MCF 10A (cell line): ENCODE data around the gene RGCC. TPM values are rescaled to one million over a fixed set of nuclear protein-coding genes. Genes with fewer than 3 reads are reported as not detected.

ENCODE experiments used
- BruUV-seq: library from RNA; stranded (reverse); fragments of 400-500 nt; replicated peaks from 2 replicates; lab custom pipeline; 2021; lab: Mats Ljungman, UMichigan
- CTCF ChIA-PET: fragments of 300-600 bp; sonication (Branson Sonifier 250); formaldehyde crosslinking; extraction: SDS; loops from one replicate; lab custom pipeline; 2021; ENCODE audit warnings: antibody characterized with exemption, inconsistent platforms; lab: Yijun Ruan, JAX
- POLR2A ChIA-PET: fragments of 300-600, 350-650 bp; sonication (Branson Sonifier 250); formaldehyde crosslinking; extraction: SDS; loops from one replicate; lab custom pipeline; 2020; ENCODE audit warnings: antibody characterized with exemption, inconsistent platforms; lab: Yijun Ruan, JAX
- DNase-seq: peaks from one replicate; pipeline ENCODE4 v3.0.0-alpha.2; 2018; ENCODE audit not compliant: unreplicated experiment
- H3K27ac Mint-ChIP-seq: one replicate; pipeline ENCODE4 v1.8.0; 2022; ENCODE audit warnings: mild to moderate bottlenecking, low read depth, mixed read lengths; ENCODE audit not compliant: unreplicated experiment
- H3K27me3 Mint-ChIP-seq: one replicate; pipeline ENCODE4 v1.8.0; 2022; ENCODE audit warnings: mixed read lengths; ENCODE audit not compliant: insufficient read depth, unreplicated experiment
- H3K36me3 Mint-ChIP-seq: one replicate; pipeline ENCODE4 v1.8.0; 2022; ENCODE audit warnings: mild to moderate bottlenecking, moderate library complexity, mixed read lengths; ENCODE audit not compliant: insufficient read depth, unreplicated experiment
- H3K4me1 Mint-ChIP-seq: one replicate; pipeline ENCODE4 v1.8.0; 2022; ENCODE audit warnings: mixed read lengths; ENCODE audit not compliant: insufficient read depth, unreplicated experiment
- H3K4me3 Mint-ChIP-seq: one replicate; pipeline ENCODE4 v1.8.0; 2022; ENCODE audit warnings: mild to moderate bottlenecking, moderate library complexity, mixed read lengths; ENCODE audit not compliant: unreplicated experiment
- H3K9me3 Mint-ChIP-seq: one replicate; pipeline ENCODE4 v1.8.0; 2022; ENCODE audit warnings: mixed read lengths; ENCODE audit not compliant: unreplicated experiment
- intact Hi-C: fragments of 100-400 bp; cut with micrococcal nuclease; formaldehyde crosslinking; loops from 2 replicates; pipeline ENCODE4 v1.14.1; 2022
- total RNA-seq: library from RNA; stranded (reverse); gene quantifications from 2 replicates; pipeline ENCODE4 v1.2.3, GENCODE V29; 2022
- TF ChIP-seq, protein P1 (sequence below): fragments of 200-600 bp; IDR thresholded peaks from one replicate; pipeline ENCODE4 v1.8.0; 2022; ENCODE audit warnings: antibody characterized with exemption, mild to moderate bottlenecking; ENCODE audit not compliant: unreplicated experiment

Gene RGCC
- total RNA-seq, 1 experiment from 2014 or later = 3.7 TPM

GRCh38 chr13:41490371-41491015, 33.1 kb downstream of the RGCC start:
- Mint-ChIP-seq H3K4me3 (no peak overlapping the region), H3K4me1 (peaks cover 7% of the 10 kb centered on the region), H3K36me3 (no peaks in the 10 kb centered on the region), H3K9me3 (no peaks in the 10 kb centered on the region), H3K27me3 (no peaks in the 10 kb centered on the region), H3K27ac (no peak overlapping the region)
- no TSS peak for BruUV-seq
- TF ChIP-seq, protein P1, sequence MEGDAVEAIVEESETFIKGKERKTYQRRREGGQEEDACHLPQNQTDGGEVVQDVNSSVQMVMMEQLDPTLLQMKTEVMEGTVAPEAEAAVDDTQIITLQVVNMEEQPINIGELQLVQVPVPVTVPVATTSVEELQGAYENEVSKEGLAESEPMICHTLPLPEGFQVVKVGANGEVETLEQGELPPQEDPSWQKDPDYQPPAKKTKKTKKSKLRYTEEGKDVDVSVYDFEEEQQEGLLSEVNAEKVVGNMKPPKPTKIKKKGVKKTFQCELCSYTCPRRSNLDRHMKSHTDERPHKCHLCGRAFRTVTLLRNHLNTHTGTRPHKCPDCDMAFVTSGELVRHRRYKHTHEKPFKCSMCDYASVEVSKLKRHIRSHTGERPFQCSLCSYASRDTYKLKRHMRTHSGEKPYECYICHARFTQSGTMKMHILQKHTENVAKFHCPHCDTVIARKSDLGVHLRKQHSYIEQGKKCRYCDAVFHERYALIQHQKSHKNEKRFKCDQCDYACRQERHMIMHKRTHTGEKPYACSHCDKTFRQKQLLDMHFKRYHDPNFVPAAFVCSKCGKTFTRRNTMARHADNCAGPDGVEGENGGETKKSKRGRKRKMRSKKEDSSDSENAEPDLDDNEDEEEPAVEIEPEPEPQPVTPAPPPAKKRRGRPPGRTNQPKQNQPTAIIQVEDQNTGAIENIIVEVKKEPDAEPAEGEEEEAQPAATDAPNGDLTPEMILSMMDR = no peak
- no peak for DNase-seq
- CTCF ChIA-PET = no interaction called here
- intact Hi-C loops = no loop called here
- POLR2A ChIA-PET = interaction anchor here (0.5 to 0.9 kb wide), 2 partner anchors 11 to 434 kb away, joined by 3 read pairs; no protein-coding TSS in a partner anchor

DNA sequence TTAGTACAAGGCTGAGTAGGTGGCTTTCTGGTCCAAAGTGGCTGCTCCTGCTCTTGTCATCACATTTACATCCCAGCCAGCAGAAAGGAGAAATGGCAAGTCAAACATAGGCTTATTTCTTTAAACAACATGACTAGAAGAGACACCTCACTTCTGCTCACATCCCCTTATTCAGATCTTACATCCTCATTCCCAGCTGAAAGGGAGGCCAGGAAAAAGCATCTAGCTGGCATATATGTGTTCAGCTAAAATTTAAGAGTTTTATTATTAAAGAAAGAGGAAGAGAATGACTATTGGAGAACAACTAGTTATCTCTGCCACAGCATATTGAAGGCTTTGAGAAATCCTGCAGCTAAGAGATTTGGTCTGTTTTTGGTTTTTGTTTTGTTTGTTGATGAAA, 34.1 kb downstream of the RGCC start:
- H3K4me3 Mint-ChIP-seq = no peak overlapping the region
- DNase-seq = no peak
- H3K36me3 Mint-ChIP-seq = no peaks in the 10 kb centered on the region
- BruUV-seq = no TSS peak
- intact Hi-C loops = no loop called here
- ChIA-PET CTCF (no interaction called here), POLR2A (no interaction called here)
- H3K27me3 Mint-ChIP-seq = no peaks in the 10 kb centered on the region
- H3K9me3 Mint-ChIP-seq = no peaks in the 10 kb centered on the region
- peaks cover 7% of the 10 kb centered on the region for H3K4me1 Mint-ChIP-seq
- TF ChIP-seq, protein P1 = no peak
- H3K27ac Mint-ChIP-seq = no peak overlapping the region

- intact Hi-C loops = no loop called here
- Mint-ChIP-seq H3K4me3 (no peak overlapping the region), H3K27me3 (no peaks in the 10 kb centered on the region), H3K9me3 (no peaks in the 10 kb centered on the region), H3K27ac (no peak overlapping the region), H3K4me1 (peaks cover 7% of the 10 kb centered on the region), H3K36me3 (no peaks in the 10 kb centered on the region)
- DNase-seq = no peak
- ChIA-PET CTCF (interaction anchor here (0.6 kb wide), 2 partner anchors 344 to 497 kb away, joined by 4 read pairs; no protein-coding TSS in a partner anchor), POLR2A (interaction anchor here (0.6 kb wide), 1 partner anchor 601 kb away, joined by 3 read pairs; no protein-coding TSS in a partner anchor)
- no TSS peak for BruUV-seq
- TF ChIP-seq, protein P1 = no peak
These were observed 35.3 kb downstream of the RGCC start for GRCh38 chr13:41492432-41493260.

DNA sequence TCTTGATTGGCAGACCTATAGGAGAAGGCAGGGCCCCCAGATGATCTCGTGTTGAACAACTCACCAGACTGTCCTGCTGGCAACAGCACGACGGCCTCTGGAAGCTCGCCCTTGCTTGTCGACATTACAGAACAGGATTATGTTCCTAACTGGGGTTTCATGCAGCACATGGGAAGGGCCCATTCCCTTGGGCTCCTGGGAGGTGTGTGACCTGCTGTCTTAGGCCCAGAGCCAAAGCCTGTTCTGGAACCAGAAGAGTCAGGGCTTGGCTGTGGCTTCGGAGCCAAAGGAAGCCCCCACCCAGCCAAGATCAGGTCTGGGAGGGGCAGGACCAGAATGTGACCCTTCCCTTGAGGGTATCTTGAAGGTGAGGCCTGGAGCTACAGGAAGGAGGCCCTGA, 36.9 kb downstream of the RGCC start:
- H3K36me3 Mint-ChIP-seq = no peaks in the 10 kb centered on the region
- CTCF ChIA-PET = no interaction called here
- peaks cover 9% of the 10 kb centered on the region for H3K4me1 Mint-ChIP-seq
- TF ChIP-seq, protein P1 = no peak
- POLR2A ChIA-PET = interaction anchor here (0.5 kb wide), 1 partner anchor 672 kb away, joined by 3 read pairs; no protein-coding TSS in a partner anchor
- no peak overlapping the region for H3K4me3 Mint-ChIP-seq
- no peak for DNase-seq
- H3K27ac Mint-ChIP-seq = peak overlapping the region; percentile 51
- intact Hi-C loops = no loop called here
- BruUV-seq = no TSS peak
- H3K27me3 Mint-ChIP-seq = no peaks in the 10 kb centered on the region
- H3K9me3 Mint-ChIP-seq = no peaks in the 10 kb centered on the region
